ENCODE results near the gene ABRAXAS1.

DNA sequence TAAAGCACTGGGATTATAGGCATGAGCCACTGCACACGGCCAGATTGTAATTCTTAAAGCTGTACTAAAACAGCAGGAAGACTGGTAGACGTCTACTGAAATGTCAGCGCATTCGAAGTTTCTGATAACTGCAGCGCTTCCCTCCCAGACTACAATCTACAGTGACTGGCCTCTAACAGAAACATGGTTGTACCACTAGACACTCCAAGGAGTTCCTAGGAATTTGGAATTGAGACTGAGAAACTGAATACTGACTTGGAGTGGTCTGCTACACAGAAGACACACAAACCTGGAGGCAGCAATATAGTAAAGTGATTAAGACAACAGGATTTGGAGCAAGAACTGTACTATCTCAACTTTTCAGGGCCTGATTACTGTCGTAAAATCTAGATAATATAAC lies 30.2 kb downstream of the ABRAXAS1 start:
- TF ChIP-seq CTCF (IDR thresholded peaks at IDR 0.05) = no peak
- no peak for TF ChIP-seq EZH2 (IDR thresholded peaks at IDR 0.05)
- no peak for TF ChIP-seq EZH2phosphoT487 (IDR thresholded peaks at IDR 0.05)

Measured in neural progenitor cell (in vitro differentiated cells).